ENCODE results near the gene GPR162.

- TF ChIP-seq TAF1 (IDR thresholded peaks at IDR 0.05; ENCODE audit: low read depth) (peak; percentile 41), POLR2AphosphoS5 (IDR thresholded peaks at IDR 0.05) (peak; percentile 75), MXI1 (conservative IDR thresholded peaks at IDR 0.05; ENCODE audit: poor library complexity, severe bottlenecking) (no peak)
- TF ChIP-seq, protein P1, sequence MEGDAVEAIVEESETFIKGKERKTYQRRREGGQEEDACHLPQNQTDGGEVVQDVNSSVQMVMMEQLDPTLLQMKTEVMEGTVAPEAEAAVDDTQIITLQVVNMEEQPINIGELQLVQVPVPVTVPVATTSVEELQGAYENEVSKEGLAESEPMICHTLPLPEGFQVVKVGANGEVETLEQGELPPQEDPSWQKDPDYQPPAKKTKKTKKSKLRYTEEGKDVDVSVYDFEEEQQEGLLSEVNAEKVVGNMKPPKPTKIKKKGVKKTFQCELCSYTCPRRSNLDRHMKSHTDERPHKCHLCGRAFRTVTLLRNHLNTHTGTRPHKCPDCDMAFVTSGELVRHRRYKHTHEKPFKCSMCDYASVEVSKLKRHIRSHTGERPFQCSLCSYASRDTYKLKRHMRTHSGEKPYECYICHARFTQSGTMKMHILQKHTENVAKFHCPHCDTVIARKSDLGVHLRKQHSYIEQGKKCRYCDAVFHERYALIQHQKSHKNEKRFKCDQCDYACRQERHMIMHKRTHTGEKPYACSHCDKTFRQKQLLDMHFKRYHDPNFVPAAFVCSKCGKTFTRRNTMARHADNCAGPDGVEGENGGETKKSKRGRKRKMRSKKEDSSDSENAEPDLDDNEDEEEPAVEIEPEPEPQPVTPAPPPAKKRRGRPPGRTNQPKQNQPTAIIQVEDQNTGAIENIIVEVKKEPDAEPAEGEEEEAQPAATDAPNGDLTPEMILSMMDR (IDR thresholded peaks at IDR 0.05; ENCODE audit: poor library complexity, severe bottlenecking) = peak; percentile 54
Measured at GRCh38 chr12:6827982-6828780, 6.6 kb downstream of the GPR162 start, which contains the start of gene P3H3.

Data from neural cell (in vitro differentiated cells).